ENCODE measurements around the gene IFNB1.
A peak's percentile ranks its signal among the peaks of the same experiment; 100 is the strongest.

The IFNB1 gene

DNA sequence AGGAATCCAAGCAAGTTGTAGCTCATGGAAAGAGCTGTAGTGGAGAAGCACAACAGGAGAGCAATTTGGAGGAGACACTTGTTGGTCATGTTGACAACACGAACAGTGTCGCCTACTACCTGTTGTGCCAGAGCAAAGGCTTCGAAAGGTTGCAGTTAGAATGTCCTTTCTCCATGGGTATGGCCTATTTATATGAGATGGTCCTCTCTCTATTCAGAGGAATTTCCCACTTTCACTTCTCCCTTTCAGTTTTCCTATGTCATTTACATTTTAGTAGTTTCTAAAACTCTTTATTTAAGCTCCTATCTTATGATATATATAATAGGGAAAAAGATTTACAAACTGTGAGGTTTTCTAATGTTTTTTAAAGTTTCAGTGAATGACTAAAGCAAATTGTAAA, at the start of gene IFNB1:
Gene IFNB1 (minus strand): TSS at position 162 of the 400 bp plus-strand sequence. CDS start 73 bp downstream, at position 89.
- no peak for DNase-seq

GRCh38 chr9:21121595-21122251, 44.0 kb upstream of the IFNB1 start:
- DNase-seq: no peak
- intact Hi-C loops (cut with DNase I): no loop called here

More for the DNA sequence above, at the start of gene IFNB1:
- intact Hi-C loops (cut with DNase I): no loop called here

DNA sequence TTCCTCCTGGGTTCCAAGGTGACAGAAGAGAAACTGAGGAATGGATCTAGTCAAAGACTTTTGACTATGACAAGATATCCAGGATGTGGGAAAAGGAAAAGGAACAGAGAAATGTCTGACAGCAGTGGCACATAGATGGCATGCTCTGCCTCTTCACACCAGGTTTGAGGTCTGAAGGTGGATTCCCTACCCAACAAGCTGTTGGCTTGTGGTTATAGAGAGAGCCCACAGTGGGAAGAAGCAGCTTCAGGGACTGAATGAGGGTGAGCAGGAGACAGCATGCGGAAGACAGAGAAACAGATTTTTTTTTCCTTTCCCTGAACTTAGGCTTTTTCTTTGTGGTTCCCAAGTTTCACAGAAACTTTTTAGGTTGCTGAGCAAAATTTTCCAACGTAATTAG, 43.3 kb upstream of the IFNB1 start:
- no peak for DNase-seq
- intact Hi-C loops (cut with DNase I): no loop called here

- no peak for DNase-seq
- intact Hi-C loops (cut with DNase I): loop anchor here (10.0 kb wide), 1 partner anchor 1194 kb away; no protein-coding TSS in a partner anchor
These were observed 41.5 kb upstream of the IFNB1 start for GRCh38 chr9:21119093-21119770.

- intact Hi-C loops (cut with DNase I): loop anchor here (10.0 kb wide), 1 partner anchor 1190 kb away; no protein-coding TSS in a partner anchor
These were observed 36.6 kb upstream of the IFNB1 start for GRCh38 chr9:21114311-21114710.

DNA sequence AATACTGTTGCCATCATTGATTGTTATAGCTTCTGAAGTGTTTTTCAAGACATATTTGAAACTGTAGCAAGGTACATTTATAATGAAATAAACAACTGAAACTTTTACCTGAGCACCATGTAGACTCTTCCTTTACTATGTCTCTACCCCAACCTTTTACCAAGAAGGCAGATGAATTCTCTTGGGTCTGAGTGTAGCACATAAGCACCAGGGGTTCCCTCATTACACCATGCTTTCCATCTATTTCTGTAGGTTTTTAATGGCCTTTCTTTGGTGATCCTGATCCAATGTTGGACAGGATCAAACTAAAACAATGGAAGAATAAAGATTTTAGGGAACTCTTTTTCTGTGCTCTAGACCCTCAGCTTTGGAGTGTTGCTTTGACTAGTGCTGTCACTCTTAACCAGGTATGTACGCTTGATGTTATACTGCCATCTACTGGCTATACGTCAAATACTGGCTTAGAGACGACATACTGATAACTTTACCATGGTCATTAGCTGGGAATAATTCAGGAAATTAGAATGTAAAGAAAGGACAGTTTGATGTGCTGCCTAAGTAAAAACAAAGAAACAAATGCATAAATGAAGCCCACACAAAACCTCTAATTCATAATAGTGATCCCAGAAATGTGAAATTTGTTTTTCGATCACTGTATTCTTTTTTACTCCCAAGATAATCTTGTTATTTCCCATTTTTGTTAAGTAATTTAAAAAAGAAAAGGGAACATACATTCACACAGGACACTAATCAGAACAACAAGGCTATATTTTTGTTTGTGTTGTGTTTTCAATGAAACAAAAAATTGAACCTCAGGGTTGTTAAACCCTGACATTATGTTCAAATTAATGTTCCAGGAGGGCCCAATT, 33.2 kb upstream of the IFNB1 start:
- intact Hi-C loops (cut with DNase I): loop anchor here (10.0 kb wide), 1 partner anchor 1186 kb away; no protein-coding TSS in a partner anchor
- peak in 11 of 42 donors; percentile 15 to 68 (median 36) for DNase-seq

More at GRCh38 chr9:21114311-21114710, 36.6 kb upstream of the IFNB1 start:
- DNase-seq: no peak

DNA sequence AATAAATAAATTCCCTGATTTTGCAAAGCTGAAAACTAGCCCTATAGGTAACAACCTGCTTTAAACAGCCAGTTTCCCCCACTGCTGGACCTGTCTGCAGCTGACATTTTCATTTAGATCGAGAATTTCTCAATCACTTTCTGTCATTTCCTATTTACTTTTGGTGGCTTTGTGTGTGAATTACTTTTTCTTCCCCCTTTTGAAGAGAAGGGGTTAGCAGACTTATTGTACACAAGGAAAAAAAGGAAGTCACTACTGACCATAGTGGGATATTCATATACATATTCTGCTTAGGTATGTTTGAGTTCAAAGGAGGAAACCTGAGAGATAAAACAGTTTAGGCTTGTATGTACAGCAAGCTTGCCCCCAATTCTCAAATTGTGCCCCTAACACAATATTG, 27.0 kb upstream of the IFNB1 start:
- DNase-seq: no peak
- intact Hi-C loops (cut with DNase I): no loop called here

DNA sequence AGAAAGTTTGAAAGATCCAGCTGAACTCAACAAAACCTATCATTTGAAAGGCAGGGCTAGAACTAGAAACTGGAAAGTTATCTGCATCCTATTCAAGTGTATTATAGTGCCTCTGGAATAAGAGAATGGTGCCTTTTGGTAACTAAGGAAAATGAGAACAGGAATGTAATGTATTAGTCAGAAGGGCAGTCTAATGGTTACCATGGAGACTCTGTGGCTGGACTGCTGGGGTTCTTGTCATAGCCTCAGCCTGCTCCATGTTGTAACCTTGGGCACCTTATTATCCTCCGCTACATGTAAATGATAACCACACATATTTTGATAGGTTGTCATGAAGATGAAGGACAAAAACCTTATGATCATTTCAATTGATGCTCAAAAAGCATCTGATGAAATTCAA, 24.6 kb upstream of the IFNB1 start:
- intact Hi-C loops (cut with DNase I): no loop called here
- DNase-seq: no peak

DNA sequence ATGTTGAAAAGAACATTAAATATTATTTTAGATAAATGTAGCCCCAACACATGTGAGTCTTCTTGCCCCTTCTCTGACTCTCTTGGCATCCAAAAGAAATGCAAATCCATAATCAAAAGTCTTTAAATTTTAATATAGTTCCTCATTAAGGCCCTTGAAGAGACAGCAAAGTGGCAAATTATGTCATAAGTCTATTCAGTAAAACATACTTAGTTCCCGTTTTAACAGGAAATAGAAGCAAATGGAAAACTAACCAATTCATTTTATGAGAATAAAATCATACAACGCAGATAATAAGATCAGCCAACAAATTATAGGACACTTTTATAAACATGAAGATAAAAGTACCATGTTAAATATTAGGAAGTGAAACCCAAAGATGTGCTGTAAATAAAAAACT, 20.1 kb upstream of the IFNB1 start:
- no peak for DNase-seq

DNA sequence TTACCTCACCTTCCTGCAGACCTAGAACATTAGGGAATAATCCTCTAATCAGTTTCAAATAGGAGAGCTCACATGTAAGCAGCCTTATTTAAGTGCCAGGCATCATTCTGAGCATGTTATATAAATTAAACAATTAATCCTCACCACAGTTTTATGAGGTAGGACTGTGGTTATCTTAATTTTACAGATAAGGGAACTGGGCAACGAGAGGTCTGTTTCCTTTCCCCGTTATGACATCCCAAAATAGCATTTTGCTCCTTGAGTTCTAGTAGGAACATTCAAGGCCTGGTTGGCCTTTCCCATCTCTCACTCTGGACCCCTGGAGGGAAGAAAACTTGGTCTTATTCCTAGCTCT, 19.1 kb upstream of the IFNB1 start:
- DNase-seq: no peak
- intact Hi-C loops (cut with DNase I): no loop called here

More for the DNA sequence above, 20.1 kb upstream of the IFNB1 start:
- intact Hi-C loops (cut with DNase I): no loop called here

DNA sequence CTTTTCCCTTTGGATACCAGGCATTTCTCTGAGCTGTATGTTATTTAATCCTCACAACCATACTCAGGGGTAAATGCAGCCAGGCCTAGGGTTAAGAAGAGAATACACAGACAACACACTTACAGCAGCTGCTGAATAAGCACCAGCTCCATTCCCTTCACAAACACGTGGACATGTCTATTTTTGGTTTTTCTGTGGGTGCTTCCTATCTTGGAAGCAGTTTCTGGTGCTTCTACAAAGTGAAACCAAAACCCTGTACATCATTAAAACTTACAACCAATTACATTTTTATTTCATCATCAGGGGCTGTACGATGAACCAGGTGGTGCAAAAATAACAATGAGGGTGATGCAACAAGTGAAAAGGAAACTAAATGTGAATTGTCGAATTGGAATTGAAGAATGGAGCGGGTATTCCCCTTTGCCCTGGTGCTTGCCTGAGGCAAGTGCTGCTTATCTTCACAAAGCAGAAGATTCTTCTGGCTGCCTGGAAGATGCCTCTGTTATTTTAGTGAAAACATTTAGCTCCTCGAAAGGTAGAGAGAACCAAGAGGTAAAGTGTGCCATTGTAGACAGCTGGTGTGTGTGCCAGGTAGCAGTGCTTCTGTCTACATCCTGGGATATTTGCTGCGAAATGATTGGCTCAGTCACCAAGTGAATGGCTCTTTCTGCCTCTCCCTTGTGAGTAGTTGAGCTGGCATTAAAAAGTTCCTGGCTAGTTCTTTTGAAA, 18.6 kb upstream of the IFNB1 start:
- DNase-seq: peak in 3 of 42 donors; percentile 9 to 41 (median 12)
- intact Hi-C loops (cut with DNase I): no loop called here

DNA sequence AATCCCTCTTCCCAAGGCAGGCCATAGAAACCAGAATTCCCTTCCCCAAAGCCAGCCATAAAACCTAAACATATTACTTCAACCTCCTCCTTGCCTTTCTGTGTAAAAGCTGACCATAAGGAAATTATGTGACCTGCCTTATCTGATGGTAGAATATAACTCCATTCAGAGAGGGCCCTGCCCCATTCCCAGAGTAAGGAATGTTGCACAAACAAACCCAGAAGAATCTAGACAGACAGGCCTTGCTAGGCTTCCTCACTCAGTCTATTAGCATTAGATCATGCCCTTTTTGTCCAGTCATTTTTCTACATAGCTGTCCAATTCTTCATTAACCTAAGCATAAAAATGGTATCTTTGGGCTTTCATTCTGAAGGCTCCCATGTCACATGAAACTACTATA, 17.8 kb upstream of the IFNB1 start:
- intact Hi-C loops (cut with DNase I): no loop called here
- DNase-seq: no peak

DNA sequence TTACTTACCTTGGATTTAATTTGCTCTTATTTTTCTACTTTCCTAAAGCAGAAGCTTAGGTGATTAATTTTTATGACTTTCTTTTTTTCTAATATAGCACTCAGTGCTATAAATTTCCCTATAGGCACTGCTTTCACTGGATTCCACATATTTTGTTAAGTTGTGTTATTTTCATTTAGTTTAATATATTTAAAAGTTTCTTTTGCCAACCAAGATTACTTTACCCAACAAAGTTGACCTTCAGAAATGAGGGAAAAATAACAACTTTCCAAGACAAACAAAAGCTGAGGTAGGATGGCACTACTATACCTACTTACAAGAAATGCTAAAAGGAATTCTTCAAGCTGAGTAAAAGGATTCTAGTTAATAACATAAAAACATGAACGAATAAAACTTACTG, 8.8 kb upstream of the IFNB1 start:
- DNase-seq: no peak
- intact Hi-C loops (cut with DNase I): no loop called here

DNA sequence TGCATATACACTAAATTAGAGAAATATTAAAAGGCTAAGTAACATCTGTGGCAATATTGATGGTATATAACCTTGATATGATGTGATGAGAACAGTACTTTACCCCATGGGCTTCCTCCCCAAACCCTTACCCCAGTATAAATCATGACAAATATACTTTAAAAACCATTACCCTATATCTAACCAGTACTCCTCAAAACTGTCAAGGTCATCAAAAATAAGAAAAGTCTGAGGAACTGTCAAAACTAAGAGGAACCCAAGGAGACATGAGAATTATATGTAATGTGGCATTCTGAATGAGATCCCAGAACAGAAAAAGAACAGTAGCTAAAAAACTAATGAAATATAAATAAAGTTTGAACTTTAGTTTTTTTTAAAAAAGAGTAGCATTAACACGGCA, 7.3 kb upstream of the IFNB1 start:
- intact Hi-C loops (cut with DNase I): no loop called here
- no peak for DNase-seq

DNA sequence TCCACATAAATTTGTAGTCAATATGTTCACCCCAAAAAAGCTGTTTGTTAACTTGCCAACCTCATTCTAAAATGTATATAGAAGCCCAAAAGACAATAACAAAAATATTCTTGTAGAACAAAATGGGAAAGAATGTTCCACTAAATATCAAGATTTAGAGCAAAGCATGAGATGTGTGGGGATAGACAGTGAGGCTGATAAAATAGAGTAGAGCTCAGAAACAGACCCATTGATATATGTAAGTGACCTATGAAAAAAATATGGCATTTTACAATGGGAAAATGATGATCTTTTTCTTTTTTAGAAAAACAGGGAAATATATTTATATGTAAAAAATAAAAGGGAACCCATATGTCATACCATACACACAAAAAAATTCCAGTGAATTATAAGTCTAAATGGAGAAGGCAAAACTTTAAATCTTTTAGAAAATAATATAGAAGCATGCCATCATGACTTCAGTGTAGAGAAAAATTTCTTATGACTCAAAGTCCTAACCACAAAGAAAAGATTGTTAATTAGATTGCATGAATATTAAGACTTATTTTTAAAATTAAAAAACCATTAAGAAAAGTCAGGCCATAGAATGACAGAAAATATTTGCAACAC, 6.6 kb upstream of the IFNB1 start:
- DNase-seq: no peak
- intact Hi-C loops (cut with DNase I): no loop called here

DNA sequence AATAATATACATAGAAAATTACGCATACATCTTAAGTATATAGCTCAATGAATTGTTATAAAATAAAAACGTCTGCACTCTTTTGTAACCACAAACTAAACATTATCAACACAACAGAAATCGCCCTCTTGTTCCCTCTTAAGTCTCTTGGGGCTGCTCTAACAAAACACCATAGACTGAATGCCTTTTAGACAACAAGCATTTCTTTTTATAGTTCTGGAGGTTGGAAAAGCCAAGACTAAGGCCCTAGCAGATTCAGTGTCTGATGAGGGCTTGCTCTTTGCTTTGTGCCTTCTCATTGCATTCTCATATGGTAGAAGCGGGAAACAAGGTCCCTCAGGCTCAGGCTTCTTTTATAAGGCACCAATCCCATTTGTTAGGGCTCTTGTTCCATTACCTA, 4.9 kb upstream of the IFNB1 start:
- DNase-seq: no peak
- intact Hi-C loops (cut with DNase I): no loop called here

DNA sequence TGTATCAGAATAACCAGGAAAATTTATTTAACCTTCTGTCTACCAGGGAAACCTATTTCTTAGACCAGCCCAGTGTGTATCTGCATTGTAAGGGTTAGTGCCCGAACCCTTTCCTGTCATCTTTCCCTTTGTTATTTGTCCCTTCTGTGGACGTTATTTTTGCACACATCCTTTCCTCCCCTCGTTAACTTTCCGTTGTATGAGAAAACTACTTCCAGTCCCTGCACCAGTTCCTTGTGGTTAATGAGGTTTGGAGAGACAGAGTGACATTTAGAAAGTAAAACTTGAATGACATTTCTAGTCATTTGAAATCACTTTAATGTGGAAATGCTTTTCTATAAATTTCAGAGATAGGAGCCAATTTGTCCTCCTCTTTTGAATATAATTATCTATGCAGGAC, 4.3 kb upstream of the IFNB1 start:
- intact Hi-C loops (cut with DNase I): no loop called here
- no peak for DNase-seq

DNA sequence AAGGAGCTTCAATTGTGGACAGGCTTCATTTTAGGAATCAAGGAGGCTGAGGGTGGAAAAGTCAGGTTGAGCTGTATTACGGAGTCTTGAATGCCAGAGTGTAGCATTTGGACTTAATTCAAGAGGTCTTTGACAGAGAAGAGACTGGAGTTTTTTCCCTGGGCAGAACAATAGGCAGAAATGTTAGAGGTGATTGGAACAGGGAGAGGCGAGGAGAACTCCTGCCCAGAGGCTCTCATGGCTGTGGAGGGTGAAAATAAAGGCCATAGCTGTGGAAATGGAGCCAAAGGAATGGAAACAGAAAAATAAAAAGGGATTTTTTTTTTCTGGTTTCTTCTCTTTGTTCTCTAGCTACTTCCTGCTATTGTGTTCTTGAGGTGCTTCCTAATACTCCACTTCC, 3.7 kb upstream of the IFNB1 start:
- intact Hi-C loops (cut with DNase I): no loop called here
- no peak for DNase-seq

DNA sequence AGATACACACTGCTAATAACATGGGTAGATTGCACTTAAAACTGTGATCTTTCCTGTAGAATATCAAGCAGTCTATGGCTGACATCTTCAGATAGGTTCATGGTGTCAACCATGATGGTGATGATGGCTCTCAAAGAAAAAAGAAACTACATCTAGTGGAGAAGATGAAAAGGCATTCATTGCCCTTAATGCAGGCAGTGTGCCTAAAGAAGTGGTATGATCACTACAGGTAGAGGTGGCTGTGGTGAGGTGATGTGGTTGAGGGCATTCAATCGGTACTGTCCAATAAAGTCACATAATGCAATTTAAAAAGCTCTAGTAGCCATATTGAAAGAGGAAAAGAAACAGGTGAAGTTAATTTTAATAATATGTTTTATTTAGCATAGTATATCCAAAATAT, 3.1 kb upstream of the IFNB1 start:
- intact Hi-C loops (cut with DNase I): no loop called here
- no peak for DNase-seq
